ENCODE data around the gene BLOC1S6.

BLOC1S6 gene

DNA sequence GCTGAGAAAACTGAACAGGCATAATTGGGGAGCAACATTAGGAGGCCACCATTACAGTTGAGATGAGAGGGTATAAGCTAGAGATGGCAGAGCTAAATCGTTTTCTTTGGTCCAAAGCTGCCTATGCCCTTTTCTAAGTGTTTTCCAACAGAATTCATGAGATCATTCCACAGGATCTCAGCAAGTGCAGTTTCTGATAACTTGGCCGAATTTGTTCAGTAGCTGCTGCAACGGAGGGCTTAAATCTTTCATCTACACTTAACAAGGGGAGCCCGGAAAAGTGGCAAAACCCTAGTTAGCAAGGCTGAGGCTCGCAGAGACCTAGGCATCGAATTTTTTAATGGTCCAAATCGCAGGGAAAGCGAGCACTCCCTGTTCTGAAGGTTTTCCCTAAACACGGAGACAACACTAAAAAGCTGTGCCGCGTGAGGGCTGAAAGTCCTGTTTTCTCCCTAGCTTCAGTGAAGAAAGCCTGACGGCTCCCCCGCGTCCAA is 531 bp upstream of the BLOC1S6 start:
- TF ChIP-seq, protein P1, sequence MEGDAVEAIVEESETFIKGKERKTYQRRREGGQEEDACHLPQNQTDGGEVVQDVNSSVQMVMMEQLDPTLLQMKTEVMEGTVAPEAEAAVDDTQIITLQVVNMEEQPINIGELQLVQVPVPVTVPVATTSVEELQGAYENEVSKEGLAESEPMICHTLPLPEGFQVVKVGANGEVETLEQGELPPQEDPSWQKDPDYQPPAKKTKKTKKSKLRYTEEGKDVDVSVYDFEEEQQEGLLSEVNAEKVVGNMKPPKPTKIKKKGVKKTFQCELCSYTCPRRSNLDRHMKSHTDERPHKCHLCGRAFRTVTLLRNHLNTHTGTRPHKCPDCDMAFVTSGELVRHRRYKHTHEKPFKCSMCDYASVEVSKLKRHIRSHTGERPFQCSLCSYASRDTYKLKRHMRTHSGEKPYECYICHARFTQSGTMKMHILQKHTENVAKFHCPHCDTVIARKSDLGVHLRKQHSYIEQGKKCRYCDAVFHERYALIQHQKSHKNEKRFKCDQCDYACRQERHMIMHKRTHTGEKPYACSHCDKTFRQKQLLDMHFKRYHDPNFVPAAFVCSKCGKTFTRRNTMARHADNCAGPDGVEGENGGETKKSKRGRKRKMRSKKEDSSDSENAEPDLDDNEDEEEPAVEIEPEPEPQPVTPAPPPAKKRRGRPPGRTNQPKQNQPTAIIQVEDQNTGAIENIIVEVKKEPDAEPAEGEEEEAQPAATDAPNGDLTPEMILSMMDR (IDR thresholded peaks at IDR 0.05; ENCODE audit: control extremely low read depth, extremely low read depth, low read depth, missing control alignments) = no peak
- DNase-seq (ENCODE audit: extremely low spot score) = no peak
- ChIA-PET POLR2A (interaction anchor here (0.6 to 1.3 kb wide), 3 partner anchors 10 to 386 kb away, joined by 3 to 4 read pairs (median 4); no protein-coding TSS in a partner anchor), CTCF (interaction anchor here (0.7 to 4.8 kb wide), 11 partner anchors 11 to 157 kb away, joined by 3 to 28 read pairs (median 6); no protein-coding TSS in a partner anchor)

DNA sequence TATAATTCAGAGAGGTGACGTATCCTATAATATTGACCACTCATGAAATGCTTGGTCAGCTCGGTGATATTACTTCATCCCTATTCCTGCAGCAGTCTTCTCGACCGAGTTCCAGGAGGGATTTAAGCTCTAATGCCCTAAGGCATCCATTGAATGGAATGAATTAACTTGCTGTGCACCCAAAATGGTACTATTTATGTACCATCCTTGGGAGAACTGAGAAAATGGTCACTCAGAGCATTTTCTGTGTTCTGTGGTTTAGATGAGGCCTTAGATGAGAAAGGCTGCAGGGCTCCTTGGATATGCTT is 638 bp downstream of the BLOC1S6 start:
- ChIA-PET CTCF (interaction anchor here (0.7 to 4.8 kb wide), 9 partner anchors 10 to 382 kb away, joined by 3 to 28 read pairs (median 3); no protein-coding TSS in a partner anchor), POLR2A (interaction anchor here (0.6 to 0.9 kb wide), 3 partner anchors 22 to 186 kb away, joined by 3 to 6 read pairs (median 4); a partner anchor contains a TSS)
- TF ChIP-seq, protein P1 (IDR thresholded peaks at IDR 0.05; ENCODE audit: control extremely low read depth, extremely low read depth, low read depth, missing control alignments) = no peak
- no peak for DNase-seq (ENCODE audit: extremely low spot score)

DNA sequence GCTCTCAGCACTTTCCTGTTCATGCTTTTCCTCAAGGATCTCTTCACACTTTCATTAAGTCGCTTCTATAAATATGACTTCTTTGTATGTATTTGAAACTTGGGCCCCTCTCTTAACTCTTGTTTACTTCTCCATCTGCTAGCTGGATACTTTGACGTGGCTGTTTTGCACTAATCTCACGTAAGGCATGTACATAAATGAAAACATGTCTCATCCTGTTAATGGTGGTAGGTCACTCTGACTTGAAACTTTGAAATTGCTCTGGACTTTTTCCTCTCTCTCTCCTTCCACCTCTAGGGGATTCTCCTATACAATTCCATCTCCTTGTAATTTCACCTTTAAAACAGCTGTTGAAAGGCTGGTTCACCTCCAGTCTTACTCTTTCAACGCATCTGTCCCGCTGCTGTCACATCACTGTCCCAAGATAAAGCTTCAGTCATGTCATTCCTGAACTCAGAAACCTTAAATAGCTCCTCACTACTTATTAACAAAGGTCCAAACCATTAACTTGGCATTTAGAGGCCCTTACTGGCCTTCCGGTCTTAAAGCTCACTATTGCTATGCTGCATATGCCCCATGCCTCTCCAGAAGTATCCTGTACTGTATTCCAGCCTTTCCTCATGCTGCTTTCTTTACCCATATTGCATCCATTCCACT is 1.2 kb downstream of the BLOC1S6 start:
- TF ChIP-seq, protein P1 (IDR thresholded peaks at IDR 0.05; ENCODE audit: control extremely low read depth, extremely low read depth, low read depth, missing control alignments) = no peak
- no peak for DNase-seq (ENCODE audit: extremely low spot score)
- ChIA-PET CTCF (interaction anchor here (0.7 to 4.8 kb wide), 10 partner anchors 9 to 383 kb away, joined by 3 to 28 read pairs (median 3); no protein-coding TSS in a partner anchor), POLR2A (interaction anchor here (0.6 to 0.9 kb wide), 2 partner anchors 22 to 145 kb away, joined by 3 to 6 read pairs; no protein-coding TSS in a partner anchor)

DNA sequence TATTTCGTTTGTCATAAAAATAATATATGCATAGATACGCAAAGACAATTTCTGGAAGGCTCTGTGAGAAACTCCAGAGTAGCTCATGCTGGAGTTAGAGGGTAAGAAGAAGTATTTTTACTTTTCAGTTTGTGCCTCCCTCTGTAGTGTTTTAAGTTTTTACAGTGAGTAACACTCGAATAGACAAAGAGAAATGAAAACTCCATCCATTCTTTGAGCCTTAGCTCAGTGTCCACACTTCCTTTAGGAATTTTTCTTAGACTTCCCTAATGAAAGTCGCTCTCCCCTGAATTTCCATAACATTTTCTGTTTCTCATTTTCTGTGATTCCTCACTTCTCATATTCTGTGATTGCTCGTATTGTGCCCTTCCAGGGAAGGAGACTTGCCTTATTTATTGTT is 2.1 kb downstream of the BLOC1S6 start:
- no peak for DNase-seq (ENCODE audit: extremely low spot score)
- ChIA-PET POLR2A (no interaction called here), CTCF (interaction anchor here (1.3 to 4.8 kb wide), 5 partner anchors 8 to 159 kb away, joined by 3 to 28 read pairs (median 3); no protein-coding TSS in a partner anchor)
- TF ChIP-seq, protein P1 (IDR thresholded peaks at IDR 0.05; ENCODE audit: control extremely low read depth, extremely low read depth, low read depth, missing control alignments) = no peak

DNA sequence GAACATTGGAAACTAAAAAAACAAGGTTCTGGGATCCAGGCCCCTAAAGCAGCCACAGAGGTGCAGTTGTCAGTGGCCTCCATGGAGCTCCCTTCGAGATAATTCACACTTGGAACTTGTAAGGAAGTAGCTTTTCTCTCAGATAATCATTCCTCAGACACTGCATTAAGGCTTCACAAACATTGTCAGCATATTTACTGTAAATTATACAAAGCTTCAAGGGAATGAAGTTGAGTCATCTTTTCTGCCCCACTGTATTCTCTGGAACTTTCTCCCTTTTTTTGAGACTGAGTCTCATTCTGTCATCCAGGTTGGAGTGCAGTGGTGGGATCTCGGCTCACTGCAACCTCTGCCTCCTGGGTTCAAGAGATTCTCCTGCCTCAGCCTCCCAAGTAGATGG is 7.1 kb downstream of the BLOC1S6 start:
- POLR2A ChIA-PET = no interaction called here
- TF ChIP-seq, protein P1 (IDR thresholded peaks at IDR 0.05; ENCODE audit: control extremely low read depth, extremely low read depth, low read depth, missing control alignments) = no peak
- no peak for DNase-seq (ENCODE audit: extremely low spot score)
- CTCF ChIA-PET = interaction anchor here (1.3 to 2.4 kb wide), 7 partner anchors 9 to 137 kb away, joined by 4 to 14 read pairs (median 6); no protein-coding TSS in a partner anchor

DNA sequence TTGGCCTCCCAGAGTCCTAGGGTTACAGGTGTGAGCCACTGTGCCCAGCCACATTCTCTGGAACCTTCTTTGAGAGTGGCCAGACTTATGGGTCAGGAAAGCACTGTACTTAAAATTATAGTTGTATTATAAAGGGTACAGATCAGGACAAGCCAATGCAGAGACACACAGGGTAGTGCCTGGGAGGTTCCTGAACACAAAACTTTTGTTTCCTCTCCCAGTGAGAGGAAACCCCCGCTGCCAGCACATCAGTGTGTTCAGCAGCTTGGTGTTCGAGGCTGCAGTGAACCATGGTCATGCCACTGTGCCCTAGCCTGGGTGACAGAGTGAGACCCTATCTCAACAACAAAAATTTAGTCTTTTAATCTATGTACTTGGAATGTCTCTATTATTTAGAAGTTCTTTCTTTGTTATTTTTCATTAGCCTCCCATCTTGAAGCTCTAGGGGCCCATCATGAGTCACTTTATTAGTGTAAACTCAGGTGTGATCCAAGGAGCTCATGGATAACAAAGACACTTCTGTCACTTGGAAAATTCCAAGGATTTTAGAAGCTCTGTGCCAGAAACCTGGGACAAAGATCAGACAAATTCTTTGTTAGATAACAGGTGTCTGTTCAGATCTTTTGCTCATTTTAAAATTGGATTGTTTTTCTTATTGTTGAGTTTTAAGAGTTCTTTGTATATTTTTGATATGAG is 7.8 kb downstream of the BLOC1S6 start:
- ChIA-PET CTCF (interaction anchor here (1.6 to 2.4 kb wide), 6 partner anchors 12 to 137 kb away, joined by 4 to 14 read pairs (median 5); no protein-coding TSS in a partner anchor), POLR2A (no interaction called here)
- TF ChIP-seq, protein P1 (IDR thresholded peaks at IDR 0.05; ENCODE audit: control extremely low read depth, extremely low read depth, low read depth, missing control alignments) = no peak
- DNase-seq (ENCODE audit: extremely low spot score) = no peak

Data from GM10248 (cell line).